CD4-positive, alpha-beta T cell treated with Interferon alpha-2 for 1 hour (primary cell): ENCODE results near the gene LENG1.
A peak's percentile ranks its signal among the peaks of the same experiment; 100 is the strongest.

Experiments used
- DNase-seq, 2 donors: peaks; one replicate each; pipeline ENCODE4 v3.0.0-alpha.2; 2020 to 2022

LENG1 gene

GRCh38 chr19:54137699-54138488 is 21.6 kb downstream of the LENG1 start, which contains the start of gene CNOT3:
CNOT3 (plus strand) TSS chr19:54137762; CDS start chr19:54142979, 5,217 bp downstream.
- DNase-seq: peak; percentile 15 to 50

DNA sequence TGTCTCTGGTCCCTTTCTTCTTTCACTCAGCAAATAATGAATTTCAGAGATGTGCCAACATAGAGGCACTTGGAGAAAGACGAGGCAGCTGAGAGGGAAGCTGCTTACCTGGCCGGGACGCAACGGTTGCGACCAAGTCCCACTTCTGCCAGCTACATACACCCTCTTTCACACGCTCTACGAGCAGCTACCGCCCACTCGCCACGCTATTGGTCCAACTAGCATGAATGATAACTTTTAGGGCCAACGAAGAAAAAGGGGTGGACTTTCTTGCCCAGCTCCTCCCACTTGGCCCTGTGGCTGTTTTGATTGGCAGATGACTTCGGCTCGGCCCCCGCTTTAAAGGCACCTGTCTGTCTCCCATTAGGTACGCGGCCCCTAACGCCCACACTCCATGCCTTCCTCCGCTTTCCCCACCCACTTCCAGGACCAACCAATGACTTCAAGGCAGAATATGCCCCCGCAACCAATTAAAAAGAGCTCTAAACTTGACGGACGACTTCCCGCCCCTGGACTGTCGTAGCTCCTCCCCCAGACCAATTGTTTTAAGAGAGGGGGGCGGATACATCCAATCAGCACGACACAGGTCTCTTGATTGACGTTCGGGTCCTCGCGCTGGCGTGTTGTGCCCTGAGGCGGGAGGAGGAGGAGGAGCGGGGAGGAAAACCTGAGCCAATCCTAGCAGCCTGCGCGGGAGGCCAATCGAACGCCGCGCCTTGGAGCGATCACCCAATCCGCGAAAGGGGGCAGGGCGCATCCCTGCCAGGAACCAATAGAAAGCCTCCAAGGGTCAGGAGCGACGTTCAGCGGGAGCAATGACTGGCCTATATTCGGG is 22.4 kb downstream of the LENG1 start:
- peak; percentile 100 for DNase-seq

- no peak for DNase-seq
Observed at GRCh38 chr19:54136086-54136863, 23.2 kb downstream of the LENG1 start.

- DNase-seq: no peak
Observed at GRCh38 chr19:54133957-54134590, 25.4 kb downstream of the LENG1 start.

DNA sequence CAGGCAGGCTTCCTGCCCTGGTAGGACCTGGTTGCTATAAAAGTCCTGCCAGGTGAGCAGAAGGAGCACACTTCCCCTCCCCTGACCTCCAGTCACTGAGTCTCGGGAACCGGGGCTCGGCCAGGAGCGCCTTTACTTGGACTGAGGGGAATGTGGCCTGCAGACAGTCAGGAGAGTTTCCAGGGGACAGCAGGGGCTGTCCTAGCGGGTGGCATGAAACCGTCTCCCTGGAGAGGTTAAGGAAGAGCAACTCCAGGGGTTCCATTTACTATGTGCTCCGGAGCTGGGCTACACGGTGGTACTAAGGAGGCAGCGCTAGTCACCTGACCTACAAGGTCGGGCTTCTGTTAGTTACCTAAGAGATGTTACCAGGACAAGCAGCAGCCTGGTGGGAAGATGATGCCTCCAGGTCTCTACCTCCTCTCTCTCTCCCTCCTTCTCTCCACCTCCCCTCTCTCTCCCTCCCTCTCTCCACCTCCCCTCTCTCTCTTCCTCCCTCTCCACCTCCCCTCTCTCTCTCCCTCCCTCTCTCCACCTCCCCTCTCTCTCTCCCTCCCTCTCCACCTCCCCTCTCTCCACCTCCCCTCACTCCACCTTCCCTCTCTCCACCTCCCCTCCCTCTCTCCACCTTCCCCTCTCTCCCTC is 26.1 kb downstream of the LENG1 start:
- DNase-seq: no peak

GRCh38 chr19:54129617-54129996 is 29.9 kb downstream of the LENG1 start:
- no peak for DNase-seq

GRCh38 chr19:54128796-54129616 is 30.5 kb downstream of the LENG1 start:
- DNase-seq: no peak

DNA sequence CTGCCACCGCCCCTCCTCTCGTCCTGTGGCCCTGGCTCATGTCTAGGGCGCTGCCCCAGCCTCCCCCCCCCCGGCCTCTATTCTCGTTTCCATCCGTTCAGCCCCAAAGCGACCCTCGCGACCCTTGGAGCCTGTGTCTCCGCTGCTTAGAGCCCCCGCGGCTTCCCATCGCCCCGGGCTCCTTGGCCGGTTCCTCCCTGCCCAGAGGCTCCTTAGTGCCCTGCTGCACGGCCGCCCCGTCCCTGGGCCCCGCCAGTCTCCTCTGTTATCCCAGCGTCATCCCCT is 31.1 kb downstream of the LENG1 start:
- DNase-seq: no peak

DNA sequence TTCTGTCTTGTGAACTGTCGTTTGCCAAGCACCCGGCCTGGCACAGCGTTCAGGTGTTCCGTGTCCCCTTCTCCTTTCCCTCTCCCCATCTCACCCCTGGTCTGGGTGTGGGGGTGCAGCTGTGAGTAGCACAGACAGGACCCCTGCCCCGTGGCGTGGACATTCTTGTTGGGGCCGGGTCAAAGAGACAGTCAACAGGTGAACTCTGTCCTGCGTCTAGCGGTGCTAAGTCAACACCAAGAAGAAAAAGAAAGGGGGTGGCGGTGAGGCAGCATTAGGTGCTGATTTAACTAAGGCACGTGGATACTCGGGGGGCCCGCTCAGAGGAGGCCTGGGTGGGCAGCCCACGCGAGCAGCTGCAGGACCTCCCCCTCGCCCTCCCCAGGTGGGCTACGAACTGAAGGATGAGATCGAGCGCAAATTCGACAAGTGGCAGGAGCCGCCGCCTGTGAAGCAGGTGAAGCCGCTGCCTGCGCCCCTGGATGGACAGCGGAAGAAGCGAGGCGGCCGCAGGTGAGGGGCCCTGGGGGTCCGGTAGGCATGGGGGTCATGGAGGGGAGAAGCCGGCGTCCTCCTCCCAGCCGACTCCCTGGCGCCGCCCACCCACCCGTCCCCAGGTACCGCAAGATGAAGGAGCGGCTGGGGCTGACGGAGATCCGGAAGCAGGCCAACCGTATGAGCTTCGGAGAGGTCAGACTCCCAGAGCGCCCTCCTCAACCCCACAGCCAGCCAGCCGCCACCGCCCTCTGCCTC is 31.7 kb downstream of the LENG1 start:
- DNase-seq: no peak

GRCh38 chr19:54125713-54126112 is 33.8 kb downstream of the LENG1 start:
- DNase-seq: no peak

- no peak for DNase-seq
Observed at GRCh38 chr19:54124393-54124792, 35.1 kb downstream of the LENG1 start.

- DNase-seq: no peak
Observed at GRCh38 chr19:54123682-54124081, 35.8 kb downstream of the LENG1 start.

DNA sequence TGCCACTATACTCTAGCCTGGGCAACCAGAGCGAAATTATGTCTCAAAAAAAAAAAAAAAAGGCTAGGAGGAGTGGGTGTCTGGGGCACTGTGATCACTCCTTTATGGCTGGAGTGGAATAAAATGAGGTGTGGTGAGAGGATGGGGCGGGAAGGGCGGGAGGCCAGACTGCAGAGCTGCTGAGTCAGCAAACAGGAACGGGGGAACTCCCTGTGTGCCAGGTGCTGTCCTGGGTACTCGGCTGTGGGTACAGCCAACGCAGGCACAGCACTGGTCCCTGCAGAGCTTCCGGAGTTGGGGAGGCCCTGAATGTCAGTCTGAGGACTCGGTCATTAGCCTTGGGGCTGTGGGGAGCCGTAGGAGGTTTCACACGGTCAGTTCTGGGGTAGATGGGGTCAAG is 38.3 kb downstream of the LENG1 start:
- DNase-seq: no peak

GRCh38 chr19:54115109-54116063 is 44.1 kb downstream of the LENG1 start, which contains the start of the genes PRPF31 and TFPT:
PRPF31 (plus strand) TSS chr19:54115754; CDS start chr19:54118279, 2,525 bp downstream.
TFPT (minus strand) TSS chr19:54115657; CDS start chr19:54115269, 388 bp downstream.
- DNase-seq: peak; percentile 93 to 97

DNA sequence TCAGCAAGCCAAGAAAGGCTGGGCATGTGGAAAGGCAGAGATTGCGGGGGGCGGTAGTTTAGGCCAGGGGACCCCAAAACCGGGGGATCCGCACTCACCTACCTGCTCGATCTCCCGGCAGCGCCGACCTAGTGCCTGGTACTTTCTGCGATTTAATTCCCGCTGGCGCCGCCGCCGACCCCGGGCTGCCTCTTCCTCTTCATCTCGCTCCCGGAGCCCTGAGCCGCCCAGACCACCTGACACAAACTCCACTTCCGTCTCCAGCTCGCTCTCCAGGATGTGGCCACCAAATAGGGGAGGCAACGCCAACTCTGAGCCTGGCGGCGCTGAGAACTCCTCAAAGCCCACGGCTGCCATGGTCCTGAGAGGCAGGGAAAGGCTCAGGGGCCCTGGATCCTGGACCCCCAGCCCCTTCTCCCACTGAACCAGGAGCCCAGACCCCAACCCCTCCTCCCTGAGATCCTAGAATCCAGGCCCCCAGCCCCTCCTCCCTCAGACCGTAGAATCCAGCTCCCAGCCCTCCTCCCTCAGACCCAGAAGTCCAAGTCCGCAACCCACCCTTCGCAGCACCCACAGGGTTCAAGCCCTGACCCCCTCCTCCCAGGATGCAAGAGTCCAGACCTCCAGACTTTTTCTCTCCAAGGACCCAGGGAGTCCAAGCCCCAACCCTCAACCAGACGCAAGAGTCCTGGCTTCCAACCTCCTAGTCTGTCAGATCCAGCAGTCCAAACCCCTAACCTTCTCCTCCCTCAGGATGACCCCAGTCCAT is 45.0 kb downstream of the LENG1 start:
- DNase-seq: peak; percentile 10 to 59

GRCh38 chr19:54109651-54110050 is 49.9 kb downstream of the LENG1 start:
- no peak for DNase-seq

DNA sequence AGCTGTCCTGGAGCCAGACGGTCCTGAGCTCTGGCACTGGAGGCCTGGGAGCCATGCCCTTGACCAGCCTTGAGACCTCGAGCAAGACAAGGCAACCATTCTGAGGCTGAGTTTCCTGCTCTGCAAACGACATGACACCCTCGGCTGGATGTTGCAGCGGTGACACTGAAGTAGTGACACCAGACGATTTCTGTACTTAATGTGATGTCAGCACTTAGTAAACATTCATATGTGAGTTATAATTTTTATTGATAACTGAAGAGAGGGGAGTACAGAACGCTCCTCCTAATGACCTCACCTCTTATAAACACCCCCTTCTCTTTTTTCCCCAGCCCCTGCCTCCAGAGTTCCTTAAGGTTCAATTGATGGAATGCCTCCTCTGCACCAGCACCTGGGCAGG is 51.0 kb downstream of the LENG1 start:
- DNase-seq: no peak

- no peak for DNase-seq
Observed at GRCh38 chr19:54107876-54108490, 51.5 kb downstream of the LENG1 start.
